ENCODE data around the gene TBXAS1.

GRCh38 chr7:139871331-139871730 lies 42.3 kb downstream of the TBXAS1 start:
- TF ChIP-seq CTCF (IDR thresholded peaks at IDR 0.05), result no peak
- TF ChIP-seq POLR2AphosphoS5 (IDR thresholded peaks at IDR 0.05), result peak; percentile 13
- TF ChIP-seq POLR2A (IDR thresholded peaks at IDR 0.05), result no peak
